Measurements from ENCODE around the gene KRTAP12-4.
A peak's percentile ranks its signal among the peaks of the same experiment; 100 is the strongest.
"Not testable (repeated sequence)": the region's sequence is repeated elsewhere in the genome, so short reads cannot be mapped to it uniquely, and the experiment has no call there.

KRTAP12-4 gene

DNA sequence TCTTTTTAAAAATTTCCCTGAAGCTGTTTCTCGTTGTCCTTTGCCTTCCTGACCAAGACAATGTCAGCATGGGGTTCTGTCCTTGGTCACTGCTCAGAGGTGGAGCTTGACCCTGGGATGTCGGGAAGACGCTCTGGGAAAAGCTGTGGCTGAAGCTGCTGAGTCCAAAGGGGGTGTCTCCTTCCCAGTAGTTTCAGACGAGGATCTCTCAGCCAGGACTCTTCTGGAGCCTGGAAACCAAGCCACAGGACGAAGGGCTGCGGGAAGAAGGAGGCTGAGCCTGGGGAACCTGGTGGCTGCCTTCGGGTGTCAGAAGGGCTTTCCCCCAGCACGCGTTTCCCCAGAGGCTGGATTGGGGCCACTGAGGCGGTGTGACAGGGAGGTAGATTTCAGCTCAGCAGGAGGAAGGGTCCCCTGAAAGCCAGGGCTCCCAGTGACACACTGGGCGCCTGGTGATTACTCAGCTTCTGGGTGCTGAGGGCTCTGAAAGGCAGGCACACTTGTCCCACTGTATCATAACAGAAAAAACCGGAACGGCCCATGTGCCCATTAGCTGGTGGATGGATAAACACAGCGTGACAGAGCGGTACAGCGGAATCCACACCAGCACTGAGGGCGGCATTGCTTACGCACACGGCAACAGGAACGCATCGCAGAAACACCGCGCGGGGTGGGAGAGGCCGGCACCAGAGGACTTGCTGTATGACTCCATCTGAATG lies 32.5 kb upstream of the KRTAP12-4 start:
- DNase-seq, result no peak

DNA sequence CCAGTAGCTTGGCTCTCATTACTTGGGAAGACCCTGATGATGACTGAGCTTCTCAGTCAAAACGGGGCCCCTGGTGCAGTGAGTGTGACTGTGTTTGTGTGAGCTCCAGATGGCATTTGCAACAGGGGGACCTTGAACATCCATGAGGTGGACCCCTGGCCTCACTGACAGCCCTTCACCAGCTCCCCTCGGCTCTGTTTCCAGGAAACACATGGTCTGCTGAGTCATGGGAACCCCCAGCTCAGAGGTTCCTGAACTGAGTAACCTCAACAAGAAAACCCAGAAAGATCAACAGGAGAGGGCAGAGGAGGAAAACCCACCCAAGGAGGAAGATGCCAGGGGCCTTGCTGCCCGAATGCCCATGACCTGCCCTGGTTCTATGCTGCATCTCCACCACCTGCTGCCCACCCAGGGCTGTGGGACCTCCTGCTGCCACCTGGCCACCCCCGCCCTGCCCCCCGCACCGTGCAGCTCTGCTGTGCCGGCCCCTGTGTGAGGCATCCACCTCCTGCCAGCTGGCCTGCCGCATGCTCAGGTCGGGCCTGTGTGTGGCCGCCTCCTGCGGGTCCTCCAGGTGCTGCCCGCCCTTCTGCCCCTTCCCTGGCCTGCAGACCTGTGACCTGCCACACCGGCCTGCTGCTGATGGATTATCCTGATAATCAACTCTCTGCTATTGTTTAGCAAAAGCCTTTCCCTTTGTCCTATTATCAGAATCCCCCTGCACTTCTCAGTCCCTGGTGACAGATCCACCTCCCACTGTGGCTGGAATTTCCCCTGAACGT lies 31.7 kb upstream of the KRTAP12-4 start:
- DNase-seq, result peak; percentile 32

DNA sequence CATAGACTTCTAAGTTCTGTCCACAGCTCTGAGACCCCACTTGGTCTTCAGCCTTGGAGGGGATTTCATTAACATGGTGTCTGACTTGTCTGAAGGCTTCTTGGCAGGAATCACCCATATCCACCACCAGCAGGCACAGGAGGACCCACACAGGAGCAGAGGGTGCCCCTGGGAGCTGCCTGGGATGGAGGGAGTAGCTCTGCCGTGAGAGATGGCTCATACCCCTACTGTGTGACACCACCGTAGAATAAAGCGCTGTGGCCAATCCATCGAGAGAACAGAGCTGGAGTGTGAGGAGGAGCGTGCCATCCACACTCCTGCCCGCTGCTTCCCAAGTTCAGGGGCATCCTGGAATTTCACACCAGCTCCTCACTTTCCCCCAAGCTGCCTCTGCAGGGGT lies 30.6 kb upstream of the KRTAP12-4 start:
- DNase-seq, result not testable (repeated sequence)

DNA sequence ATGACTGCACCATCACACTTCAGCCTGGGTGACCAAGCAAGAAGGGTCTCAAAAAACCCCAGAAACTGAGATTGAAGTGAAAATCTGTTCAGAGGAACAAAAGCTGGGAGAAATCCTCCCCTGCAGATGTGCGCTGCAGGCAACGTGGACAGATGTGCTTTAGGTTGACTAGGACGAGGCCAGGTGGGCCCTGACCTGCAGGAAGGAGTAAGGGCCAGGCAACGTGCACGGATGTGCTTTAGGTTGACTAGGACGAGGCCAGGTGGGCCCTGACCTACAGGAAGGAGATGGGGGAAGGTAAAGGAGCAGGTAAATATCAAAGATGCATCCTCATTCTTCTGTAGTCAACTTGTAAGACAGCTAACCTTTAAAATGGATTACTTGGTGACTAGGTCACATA lies 30.0 kb upstream of the KRTAP12-4 start:
- DNase-seq, result no peak

DNA sequence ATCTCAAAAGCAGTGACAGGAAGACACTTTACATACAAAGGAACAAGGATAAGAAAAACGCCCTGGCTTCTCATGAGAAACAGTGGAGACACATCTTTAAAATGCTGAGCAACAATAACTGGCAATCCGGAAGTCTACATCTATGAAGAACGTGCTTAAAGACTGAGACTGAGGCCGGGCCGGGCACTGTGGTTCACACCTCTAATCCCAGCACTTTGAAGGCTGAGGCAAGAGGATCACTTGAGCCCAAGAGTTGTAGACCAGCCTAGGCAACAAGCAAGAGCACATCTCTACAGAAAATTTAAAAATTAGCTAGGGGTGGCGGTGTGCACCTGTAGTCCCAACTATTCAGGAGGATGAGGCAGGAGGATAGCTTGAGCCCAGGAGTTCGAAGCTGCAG lies 29.6 kb upstream of the KRTAP12-4 start:
- DNase-seq, result no peak

DNA sequence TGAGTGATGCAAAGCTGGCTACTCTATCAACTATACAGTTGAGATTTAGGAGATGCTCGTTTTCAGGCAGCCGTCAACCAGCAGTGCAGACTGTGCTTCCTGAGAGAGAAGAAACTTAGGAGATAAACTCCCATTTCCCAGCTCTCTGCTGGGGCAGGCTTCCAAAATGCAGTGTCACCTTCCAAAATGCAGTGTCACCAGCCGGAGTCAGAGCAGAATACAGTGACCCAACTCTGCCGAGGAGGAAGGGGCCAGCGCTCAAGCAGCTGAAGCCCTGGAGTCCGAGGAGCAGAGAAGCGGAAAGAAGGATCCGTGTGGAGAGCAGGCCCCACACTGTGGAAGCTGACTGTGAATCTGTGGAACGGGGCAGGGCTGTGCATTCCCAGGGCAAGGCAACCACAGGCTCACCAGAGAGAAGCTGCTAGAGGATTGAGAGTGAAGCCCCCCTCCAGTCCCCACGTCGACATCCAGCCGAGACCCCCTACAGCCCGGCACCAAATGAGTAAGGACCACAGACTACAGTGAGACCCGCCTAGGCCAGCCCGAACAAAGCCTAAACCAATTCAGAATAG lies 28.2 kb upstream of the KRTAP12-4 start:
- no peak for DNase-seq

DNA sequence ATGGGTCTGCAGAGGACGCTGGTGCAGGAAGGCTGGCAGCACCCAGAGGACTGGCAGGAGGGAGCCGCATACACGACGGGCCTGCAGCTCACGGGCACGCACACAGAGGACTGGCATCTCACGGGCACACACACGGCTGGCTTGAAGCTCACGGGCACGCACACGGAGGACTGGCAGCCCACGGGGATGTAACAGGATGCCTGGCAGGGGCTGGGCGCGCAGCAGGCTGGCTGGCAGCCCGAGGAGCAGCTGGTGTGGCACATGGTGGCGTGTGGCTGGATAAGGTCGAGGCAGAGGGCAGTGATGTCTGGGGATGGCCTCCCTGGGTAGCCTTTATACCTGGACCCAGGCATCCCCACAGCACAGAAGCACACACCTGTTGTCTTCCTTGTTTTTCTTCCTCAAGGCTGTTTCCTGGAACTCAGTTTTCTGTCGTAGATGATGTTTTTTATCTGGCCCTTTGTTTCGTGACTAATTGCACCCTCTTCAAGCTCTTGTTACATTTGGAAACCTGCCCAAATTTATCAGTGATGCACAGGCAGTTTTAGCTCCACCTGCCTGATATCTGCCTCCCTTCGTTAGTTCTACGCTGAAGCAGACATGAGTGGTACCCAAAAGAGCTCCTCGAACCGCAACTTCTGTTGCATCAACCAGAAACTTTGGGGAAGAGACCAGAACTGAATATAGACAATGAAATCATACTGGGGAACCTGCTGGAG lies 27.6 kb upstream of the KRTAP12-4 start, which contains the start of gene KRTAP12-1:
KRTAP12-1 (minus strand) TSS at position 303 of the 719 bp plus-strand sequence; CDS start at position 263, 40 bp downstream.
- no peak for DNase-seq

DNA sequence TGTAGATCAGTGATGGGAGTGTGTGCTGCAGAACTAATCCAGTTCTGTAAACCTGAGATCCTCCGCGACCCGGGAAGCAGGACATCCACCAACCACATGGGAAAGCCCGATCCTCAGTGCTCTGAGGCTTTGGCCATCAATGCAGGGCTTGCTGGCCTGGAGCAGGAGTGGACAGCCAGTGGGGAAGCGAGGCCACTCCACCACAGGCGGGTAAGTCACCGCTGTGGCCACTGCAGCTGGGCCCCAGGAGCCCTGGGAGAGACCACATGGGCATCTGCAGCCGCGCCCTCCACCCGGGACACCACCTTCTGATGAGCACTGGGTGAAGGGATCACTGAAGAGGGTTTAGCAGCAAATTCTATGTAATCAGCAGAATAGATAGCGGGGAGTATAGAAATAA lies 26.7 kb upstream of the KRTAP12-4 start:
- no peak for DNase-seq

DNA sequence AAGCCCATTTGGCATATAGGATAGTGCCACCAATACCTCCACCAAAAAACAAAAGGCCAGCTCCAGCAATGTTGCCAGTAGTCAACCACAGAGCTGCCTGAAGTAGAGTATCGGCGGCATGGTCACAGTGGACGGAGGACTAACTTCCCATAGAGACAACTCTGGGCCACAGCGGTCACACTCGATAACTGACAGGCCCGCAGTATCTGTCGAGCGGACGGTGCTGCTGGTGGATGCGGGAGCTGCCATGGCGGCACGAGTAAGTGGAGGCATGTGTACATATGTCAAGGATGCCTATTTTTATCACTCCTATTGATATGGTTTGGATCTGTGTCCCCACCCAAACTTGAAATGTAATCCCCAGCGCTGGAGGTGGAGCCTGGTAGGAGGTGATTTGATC lies 23.4 kb upstream of the KRTAP12-4 start:
- no peak for DNase-seq

DNA sequence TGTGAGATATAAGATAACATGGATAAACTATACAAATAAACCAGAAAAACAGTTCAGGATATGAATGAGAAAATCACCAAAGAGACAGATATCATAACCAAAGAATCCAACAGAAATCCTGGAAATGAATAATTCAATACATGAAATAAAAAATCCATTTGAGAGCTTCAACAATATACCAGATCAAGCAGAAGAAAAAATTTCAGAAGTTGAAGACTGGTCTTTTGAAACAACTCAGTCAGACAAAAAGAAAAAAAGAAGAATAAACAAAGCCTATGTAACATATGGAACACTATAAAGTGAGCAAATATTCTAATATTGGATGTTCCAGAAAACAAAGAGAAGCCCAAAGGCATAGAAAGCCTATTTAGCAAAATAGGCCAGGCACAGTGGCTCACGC lies 17.5 kb upstream of the KRTAP12-4 start:
- no peak for DNase-seq

DNA sequence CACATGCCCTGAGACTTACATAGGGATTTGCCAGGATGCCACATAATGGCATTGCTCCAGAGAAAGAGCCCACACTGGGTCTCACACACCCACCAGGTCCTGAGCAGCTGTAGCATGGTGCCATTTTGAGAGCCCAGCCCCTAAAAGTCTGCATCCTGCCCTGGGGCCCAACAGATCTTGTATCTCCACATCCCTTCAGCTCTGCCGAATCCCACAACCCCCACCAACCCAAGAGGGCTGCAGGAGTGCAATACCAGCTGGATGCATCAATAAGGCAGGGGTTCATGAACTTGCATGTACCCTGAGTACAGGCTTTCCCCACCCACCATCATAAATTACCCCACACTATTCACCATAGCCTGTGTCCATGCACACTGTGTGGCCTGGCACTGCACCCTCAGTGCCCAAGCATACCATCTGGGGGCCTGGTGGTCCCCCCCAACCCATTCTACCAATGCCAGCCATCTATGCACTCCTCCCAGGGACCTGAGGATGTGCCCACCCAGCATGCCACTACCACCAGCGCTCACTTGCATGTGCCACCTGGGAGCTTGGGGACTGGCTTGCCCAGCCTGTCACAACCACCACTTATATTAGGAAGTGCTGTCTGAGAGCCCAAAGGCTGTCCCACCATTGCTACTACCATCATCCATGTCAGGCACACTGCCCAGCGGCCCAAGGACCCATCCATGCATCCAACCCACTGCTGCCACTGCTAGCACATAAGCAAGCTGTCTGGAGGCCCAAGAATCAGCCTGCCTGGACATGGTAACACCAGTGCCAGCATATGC lies 16.4 kb upstream of the KRTAP12-4 start:
- no peak for DNase-seq

DNA sequence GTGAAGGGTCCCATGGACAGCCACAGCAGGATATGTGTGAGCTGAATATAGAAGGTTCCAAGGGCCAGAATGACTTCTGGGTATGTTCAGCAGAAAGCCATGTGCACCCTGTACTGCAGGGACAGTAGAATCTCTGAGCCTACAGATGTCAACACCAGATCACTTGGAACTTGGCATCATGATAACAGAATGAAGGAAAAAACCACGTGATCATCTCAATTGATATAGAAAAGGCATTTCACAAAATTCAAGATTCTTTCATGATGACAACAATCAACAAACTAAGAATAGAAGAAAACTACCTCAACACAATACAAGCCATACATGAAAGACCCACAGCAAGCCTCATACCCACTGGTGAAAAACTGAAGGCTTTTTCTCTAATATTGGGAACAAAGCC lies 13.2 kb upstream of the KRTAP12-4 start:
- DNase-seq, result no peak

DNA sequence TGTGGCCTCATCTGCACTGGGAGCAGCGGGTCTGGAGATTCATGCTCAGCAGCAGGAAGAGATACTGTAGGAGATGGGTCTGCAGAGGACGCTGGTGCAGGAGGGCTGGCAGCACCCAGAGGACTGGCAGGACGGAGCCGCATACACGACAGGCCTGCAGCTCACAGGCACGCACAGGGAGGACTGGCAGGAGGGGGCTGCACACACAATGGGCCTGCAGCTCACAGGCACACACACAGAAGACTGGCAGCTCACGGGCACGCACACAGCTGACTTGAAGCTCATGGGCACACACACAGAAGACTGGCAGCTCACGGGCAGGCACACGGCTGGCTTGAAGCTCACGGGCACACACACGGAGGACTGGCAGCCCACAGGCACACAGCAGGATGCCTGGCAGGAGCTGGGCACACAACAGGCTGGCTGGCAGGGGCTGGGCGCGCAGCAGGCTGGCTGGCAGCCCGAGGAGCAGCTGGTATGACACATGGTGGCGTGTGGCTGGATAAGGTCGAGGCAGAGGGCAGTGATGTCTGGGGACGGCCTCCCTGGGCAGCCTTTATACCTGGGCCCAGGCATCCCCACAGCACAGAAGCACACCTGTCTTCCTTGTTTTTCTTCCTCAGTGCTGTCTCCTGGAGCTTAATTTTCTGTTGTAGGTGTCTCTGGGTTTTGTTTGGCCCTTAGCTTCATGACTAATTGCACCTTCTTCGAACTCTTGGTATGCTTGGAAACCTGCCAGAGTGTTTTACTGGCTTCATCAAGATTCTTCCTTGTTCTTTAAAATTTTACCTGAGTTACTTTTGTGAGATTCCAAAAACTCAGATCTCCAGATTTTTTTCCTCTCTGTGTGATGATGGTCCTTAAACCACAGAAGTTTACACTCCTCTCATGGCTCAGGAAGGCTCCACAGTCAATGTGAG lies 12.2 kb upstream of the KRTAP12-4 start, which contains the start of gene KRTAP12-2:
KRTAP12-2 (minus strand) TSS at position 527 of the 920 bp plus-strand sequence; CDS start at position 486, 41 bp downstream.
- DNase-seq, result no peak

DNA sequence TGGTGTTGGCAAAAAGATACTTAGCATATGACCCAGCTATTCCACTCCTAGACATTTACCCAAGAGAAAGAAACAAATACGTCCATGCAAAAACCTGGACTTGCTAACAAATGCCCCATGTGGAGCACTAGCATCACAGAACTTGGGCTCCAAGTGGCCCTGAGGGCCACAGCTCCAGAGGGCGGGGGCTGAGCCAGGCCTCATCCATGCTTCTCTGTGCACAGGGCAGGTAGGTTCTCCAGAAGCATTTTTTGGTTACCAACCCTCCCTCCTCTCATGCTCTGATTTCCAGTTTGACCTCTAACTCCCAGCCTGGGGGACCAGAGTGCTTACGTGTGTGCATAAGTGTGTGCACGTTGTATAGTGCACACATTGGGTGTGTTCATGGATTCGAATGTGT lies 10.2 kb upstream of the KRTAP12-4 start:
- no peak for DNase-seq

DNA sequence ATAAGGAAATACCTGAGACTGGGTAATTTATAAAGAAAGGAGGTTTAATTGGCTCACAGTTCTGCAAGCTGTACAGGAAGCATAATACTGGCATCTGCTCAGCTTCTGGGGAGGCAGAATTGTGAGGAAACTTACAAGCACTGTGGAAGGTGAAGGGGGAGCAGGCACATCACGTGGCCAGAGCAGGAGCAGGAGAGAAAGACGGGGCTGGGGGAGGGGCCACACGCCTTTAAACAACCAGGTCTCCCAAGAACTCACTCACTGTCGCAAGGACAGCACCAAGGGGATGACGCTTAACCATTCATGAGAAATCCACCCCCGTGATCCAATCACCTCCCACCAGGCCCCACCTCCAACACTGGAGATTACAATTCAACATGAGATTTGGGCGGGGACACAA lies 7.1 kb upstream of the KRTAP12-4 start:
- not testable (repeated sequence) for DNase-seq

DNA sequence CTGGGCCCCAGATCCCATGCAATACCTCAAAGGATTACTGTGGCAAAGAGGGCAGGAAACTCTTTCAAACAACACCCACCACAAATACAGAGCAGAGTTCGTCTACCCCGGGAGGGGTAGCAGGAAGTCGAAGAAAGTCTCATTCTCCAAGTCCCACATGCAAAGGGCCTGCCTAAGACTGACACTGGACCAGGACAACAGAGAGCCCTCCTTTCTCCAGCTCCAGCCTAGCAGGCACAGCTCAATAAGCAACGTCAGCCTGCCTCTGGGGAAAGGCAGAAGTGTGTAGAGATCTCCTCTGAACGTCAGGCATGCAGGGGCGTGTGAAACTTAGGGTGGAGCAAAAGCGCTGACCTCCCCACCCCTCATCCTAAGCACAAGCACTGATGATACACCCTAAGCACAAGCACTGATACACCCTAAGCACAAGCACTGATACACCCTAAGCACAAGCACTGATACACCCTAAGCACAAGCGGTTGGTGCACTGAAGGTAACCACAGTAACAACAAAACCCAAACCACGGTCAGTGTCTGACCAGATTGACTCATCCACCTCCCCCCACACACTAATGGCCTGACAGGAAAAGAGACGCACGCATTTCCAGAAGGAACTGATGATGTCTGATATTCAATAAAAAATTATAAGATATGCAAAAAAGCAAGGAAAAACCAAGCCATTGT lies 4.6 kb upstream of the KRTAP12-4 start:
- DNase-seq, result no peak

DNA sequence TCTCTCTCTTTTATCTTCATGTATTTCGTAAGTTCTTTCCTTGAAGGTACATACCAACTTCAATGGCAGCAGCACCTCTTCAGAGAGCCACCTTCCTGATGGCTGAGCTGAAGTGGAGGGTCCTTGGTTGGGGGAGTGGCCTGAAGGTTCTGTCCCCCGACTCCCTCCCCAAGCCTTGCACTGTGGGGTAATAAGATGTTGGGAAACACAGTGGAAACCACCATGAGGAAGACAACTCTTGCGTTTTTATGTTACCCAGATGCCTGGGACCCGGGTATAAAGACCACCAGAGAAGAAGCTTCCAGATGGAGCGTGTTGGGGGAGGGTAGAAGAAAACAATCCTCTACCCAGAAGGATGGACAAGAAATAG lies 4.1 kb upstream of the KRTAP12-4 start:
- no peak for DNase-seq

DNA sequence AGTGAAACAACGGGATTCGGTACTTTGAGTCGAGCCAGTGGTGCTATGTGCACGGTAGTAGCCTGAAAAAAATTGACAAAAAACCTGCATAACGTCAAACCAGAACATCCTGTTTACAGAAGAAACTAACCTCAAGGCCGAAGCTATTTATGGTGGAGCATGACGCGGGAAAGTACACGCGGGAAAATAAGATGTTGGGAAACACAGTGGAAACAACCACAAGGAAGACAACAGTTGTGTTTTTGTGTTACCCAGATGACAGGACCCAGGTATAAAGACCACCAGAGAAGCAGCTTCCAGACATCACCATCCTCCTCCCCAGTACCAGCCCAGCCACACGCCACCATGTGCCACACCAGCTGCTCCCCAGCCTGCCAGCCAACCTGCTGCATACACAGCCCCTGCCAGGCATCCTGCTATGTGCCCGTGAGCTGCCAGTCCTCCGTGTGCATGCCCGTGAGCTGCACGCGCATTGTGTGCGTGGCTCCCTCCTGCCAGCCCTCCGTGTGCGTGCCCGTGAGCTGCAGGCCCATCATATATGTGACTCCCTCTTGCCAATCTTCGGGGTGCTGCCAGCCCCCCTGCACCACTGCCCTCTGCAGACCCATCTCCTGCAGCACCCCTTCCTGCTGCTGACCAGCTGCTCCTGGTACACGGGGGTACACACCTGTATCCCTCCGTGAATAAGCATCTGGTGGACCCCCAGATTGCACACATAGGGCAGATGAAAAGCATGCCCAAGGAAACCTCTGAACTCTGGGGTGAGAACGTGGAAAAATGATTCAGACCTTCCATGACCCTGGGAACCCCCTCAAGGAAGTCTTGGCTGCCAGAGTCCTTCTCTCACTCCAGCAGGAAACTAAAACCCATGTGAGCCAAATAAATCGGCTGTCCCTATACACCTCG lies 3.4 kb upstream of the KRTAP12-4 start, which contains the start of gene KRTAP12-3:
KRTAP12-3 (plus strand) TSS at position 298 of the 906 bp plus-strand sequence; CDS start at position 346, 48 bp downstream.
- DNase-seq, result no peak

DNA sequence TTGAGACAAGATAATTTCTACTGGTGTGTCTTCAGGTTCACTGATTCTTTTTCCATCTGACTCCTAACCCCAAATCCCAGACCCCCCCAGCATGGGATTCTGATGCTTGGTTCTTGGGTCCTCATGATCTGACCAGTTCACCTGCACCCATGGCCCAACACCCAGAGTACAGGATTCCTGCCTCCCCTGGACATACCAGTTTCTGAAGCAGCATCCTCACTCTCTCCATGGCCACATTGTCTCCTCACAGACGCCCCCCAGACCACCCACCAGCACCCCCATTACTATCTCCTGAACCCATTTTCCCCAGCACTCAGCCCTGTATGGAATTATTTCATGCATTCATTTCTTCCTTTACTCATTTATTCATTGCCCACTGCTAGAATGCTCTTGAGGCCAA lies 2.4 kb upstream of the KRTAP12-4 start:
- no peak for DNase-seq
